PFSK-1 (cell line): ENCODE results near the gene SHISAL1.

Source experiments
- POLR2AphosphoS5 ChIP-seq: IDR thresholded peaks from 2 replicates; pipeline ENCODE4 v1.6.1; 2012; ENCODE audit warnings: low read depth, mild to moderate bottlenecking, control low read depth, low read length, moderate library complexity
- TF ChIP-seq, protein P1 (sequence below), 2 experiments: IDR thresholded peaks; 2 replicates each; pipeline versions ENCODE4 v1.6.1 to v1.8.0; 2011 to 2012; ENCODE audit warnings: low read depth in 2 of 2, low read length in 2 of 2, control low read depth in 1 of 2, inconsistent platforms in 1 of 2, mild to moderate bottlenecking in 1 of 2, moderate library complexity in 1 of 2; ENCODE audit not compliant: insufficient read depth in 1 of 2

DNA sequence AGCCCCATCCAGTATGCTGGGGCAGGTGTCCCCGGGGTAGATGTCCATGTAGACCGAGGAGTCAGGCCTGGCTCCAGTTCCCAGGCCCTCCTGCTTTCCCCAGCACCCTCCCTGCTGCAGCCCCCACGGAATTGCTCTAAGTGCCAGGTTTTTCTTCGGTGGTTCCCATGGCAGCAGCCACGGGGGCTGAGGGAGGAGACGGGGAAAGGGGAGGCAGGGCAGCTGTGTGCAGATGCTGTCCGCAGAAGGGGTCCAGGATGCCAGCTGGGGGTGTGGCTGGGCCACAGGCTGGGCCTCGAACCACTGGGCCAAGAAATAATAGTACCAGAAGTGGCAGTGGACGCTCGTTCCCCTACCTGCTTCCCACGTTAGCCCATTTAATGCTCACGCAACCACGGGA lies 25.0 kb downstream of the SHISAL1 start:
- TF ChIP-seq POLR2AphosphoS5 = no peak
- TF ChIP-seq, protein P1, sequence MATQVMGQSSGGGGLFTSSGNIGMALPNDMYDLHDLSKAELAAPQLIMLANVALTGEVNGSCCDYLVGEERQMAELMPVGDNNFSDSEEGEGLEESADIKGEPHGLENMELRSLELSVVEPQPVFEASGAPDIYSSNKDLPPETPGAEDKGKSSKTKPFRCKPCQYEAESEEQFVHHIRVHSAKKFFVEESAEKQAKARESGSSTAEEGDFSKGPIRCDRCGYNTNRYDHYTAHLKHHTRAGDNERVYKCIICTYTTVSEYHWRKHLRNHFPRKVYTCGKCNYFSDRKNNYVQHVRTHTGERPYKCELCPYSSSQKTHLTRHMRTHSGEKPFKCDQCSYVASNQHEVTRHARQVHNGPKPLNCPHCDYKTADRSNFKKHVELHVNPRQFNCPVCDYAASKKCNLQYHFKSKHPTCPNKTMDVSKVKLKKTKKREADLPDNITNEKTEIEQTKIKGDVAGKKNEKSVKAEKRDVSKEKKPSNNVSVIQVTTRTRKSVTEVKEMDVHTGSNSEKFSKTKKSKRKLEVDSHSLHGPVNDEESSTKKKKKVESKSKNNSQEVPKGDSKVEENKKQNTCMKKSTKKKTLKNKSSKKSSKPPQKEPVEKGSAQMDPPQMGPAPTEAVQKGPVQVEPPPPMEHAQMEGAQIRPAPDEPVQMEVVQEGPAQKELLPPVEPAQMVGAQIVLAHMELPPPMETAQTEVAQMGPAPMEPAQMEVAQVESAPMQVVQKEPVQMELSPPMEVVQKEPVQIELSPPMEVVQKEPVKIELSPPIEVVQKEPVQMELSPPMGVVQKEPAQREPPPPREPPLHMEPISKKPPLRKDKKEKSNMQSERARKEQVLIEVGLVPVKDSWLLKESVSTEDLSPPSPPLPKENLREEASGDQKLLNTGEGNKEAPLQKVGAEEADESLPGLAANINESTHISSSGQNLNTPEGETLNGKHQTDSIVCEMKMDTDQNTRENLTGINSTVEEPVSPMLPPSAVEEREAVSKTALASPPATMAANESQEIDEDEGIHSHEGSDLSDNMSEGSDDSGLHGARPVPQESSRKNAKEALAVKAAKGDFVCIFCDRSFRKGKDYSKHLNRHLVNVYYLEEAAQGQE (IDR thresholded peaks at IDR 0.05; ENCODE audit: insufficient read depth in 1 of 2, low read depth in 2 of 2, low read length in 2 of 2) = no peak
